BJ (cell line): Measurements from ENCODE around the gene FOXF1. TPM values are rescaled to one million over a fixed set of nuclear protein-coding genes. Genes with fewer than 3 reads are reported as not detected.

Experiments used
- CTCF ChIA-PET: fragments of 350-600 bp; formaldehyde crosslinking; extraction: SDS; loops from one replicate; lab custom pipeline; 2021; ENCODE audit warnings: antibody characterized with exemption, inconsistent platforms; lab: Yijun Ruan, JAX
- POLR2A ChIA-PET: fragments of 300-600 bp; sonication (Branson Sonifier 250); formaldehyde crosslinking; extraction: SDS; loops from one replicate; lab custom pipeline; 2021; ENCODE audit warnings: antibody characterized with exemption; lab: Charles Lee
- DNase-seq: peaks from one replicate; pipeline ENCODE4 v3.0.0-alpha.2; 2011; ENCODE audit warnings: low read depth
- H3K27me3 ChIP-seq: 2 replicates; pipeline ENCODE4 v1.6.0; 2011; ENCODE audit warnings: low read length; ENCODE audit not compliant: control insufficient read depth, insufficient read depth
- H3K36me3 ChIP-seq: 2 replicates; pipeline ENCODE4 v1.5.1; 2011; ENCODE audit warnings: low read length; ENCODE audit not compliant: control insufficient read depth, insufficient read depth
- H3K4me3 ChIP-seq: 2 replicates; pipeline ENCODE4 v1.5.1; 2011; ENCODE audit warnings: low read depth, mild to moderate bottlenecking, control low read depth, low read length
- polyA plus RNA-seq: library from polyadenylated mRNA; depleted of rRNA; stranded (reverse); fragments of >200 nt; gene quantifications from 2 replicates; pipeline ENCODE4 v1.2.3, GENCODE V29; 2011; rRNA removed
- TF ChIP-seq, protein P1 (sequence below): IDR thresholded peaks from 2 replicates; pipeline ENCODE4 v1.5.1; 2011; ENCODE audit warnings: low read depth, mild to moderate bottlenecking, control low read depth, inconsistent platforms, low read length, moderate library complexity; ENCODE audit not compliant: insufficient read depth

FOXF1 gene
- polyA plus RNA-seq, 1 experiment: 7.7 TPM

DNA sequence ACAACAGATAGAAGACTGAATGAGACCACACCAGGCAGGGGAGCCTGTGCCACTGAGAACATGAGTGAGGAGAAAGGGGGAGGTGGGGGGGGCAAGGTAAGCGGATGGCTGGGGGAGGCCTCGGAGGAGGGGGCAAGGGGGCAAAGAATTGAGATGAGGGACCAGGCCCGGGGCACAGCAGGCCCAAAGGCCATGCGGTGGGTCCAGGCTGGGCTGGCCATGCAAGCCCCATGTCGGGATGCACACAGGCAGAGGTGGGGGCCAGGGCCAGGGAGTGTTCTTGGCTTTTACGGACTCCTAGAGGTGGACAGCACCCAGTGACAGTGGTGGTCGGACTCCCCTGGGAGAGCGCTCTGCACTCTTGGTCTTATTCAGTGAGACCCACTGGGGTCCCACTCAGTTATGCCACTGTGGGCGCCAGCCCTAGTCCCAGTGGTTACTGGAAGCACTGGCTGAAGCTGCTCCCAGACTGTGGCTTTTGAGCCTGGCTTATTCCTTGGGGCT, 49.5 kb downstream of the FOXF1 start:
- ChIA-PET CTCF (interaction anchor here (1.4 to 2.9 kb wide), 2 partner anchors 503 to 505 kb away, joined by 3 to 19 read pairs; no protein-coding TSS in a partner anchor), POLR2A (no interaction called here)
- Histone ChIP-seq H3K4me3 (no peak overlapping the region), H3K27me3 (no peaks in the 10 kb centered on the region), H3K36me3 (no peaks in the 10 kb centered on the region)
- TF ChIP-seq, protein P1, sequence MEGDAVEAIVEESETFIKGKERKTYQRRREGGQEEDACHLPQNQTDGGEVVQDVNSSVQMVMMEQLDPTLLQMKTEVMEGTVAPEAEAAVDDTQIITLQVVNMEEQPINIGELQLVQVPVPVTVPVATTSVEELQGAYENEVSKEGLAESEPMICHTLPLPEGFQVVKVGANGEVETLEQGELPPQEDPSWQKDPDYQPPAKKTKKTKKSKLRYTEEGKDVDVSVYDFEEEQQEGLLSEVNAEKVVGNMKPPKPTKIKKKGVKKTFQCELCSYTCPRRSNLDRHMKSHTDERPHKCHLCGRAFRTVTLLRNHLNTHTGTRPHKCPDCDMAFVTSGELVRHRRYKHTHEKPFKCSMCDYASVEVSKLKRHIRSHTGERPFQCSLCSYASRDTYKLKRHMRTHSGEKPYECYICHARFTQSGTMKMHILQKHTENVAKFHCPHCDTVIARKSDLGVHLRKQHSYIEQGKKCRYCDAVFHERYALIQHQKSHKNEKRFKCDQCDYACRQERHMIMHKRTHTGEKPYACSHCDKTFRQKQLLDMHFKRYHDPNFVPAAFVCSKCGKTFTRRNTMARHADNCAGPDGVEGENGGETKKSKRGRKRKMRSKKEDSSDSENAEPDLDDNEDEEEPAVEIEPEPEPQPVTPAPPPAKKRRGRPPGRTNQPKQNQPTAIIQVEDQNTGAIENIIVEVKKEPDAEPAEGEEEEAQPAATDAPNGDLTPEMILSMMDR: no peak
- no peak for DNase-seq

DNA sequence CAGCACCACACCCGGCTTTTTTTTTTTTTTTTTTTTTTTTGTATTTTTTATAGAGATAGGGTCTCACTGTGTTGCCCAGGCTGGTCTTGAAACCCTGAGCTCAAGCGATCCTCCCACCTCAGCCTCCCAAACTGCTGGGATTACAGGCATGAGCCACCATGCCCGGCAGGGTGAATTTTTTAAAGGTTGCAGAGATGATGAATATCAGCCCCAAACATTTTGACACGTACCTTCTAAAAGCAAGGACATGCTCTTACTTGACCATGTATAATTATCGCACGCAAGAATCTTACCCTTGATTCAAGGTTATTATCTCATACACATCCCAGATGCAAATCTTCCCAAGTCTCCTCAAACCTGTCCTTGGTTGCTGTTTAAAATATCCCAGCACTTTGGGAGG, 52.0 kb downstream of the FOXF1 start:
- ChIA-PET POLR2A (no interaction called here), CTCF (interaction anchor here (0.6 to 4.6 kb wide), 9 partner anchors 120 to 735 kb away, joined by 3 to 117 read pairs (median 4); no protein-coding TSS in a partner anchor)
- DNase-seq: no peak
- no peak overlapping the region for H3K4me3 ChIP-seq
- H3K36me3 ChIP-seq: no peaks in the 10 kb centered on the region
- peaks cover 4% of the 10 kb centered on the region for H3K27me3 ChIP-seq
- TF ChIP-seq, protein P1: no peak

DNA sequence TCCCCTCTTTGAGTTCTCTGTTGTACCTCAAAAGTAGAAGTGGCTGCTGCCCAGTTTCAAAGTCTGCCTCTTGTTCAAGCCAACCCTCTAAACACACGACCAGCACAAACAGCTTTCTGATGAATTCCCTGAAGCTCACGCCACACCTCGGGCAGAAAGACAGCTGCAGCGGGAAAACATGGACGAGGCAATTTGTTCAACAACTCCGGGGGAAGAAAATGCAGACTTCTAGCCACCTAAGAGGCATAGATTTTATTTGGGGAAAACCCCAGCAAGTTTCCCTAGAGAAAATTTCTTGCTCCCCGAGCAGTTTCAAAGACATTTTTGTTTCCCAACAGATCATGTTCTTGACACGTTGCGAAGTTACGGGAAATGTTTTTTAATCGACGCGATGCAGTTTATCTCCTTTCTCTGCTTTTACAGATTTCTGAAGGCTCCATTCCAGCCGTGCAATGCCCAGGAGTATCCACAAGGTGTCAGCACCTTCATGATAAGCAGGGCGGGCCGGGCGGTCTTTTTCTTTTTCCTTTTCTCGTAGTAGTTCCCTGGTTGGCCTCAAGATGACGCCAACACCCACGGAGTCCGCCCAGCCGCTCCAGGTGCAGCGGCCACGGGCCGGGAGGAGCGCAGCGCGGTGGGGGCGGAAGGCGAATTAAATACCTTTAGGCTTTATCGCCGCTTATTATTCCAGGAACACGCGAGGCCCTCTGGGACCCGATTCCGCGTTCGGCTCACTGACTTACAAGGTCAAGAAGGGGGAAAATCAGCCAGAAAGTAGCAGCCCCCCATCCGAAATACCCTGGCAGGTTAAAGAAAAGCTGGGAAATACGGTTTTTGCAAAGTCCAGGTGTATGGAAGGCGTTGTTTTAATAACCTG, 53.4 kb downstream of the FOXF1 start:
- no peak for DNase-seq
- ChIA-PET POLR2A (no interaction called here), CTCF (interaction anchor here (0.6 to 4.6 kb wide), 43 partner anchors 9 to 827 kb away, joined by 3 to 117 read pairs (median 4); partner anchors contain the start of genes C16orf95 and MTHFSD)
- H3K4me3 ChIP-seq: peak overlapping the region; percentile 26
- peaks cover 4% of the 10 kb centered on the region for H3K27me3 ChIP-seq
- TF ChIP-seq, protein P1: peak; percentile 100
- H3K36me3 ChIP-seq: no peaks in the 10 kb centered on the region

Other genes starting within 250 kb of the FOXF1 start
- 16.0 and 17.2 TPM in 2 replicates for gene MTHFSD, start 44.7 kb downstream of the FOXF1 start, polyA plus RNA-seq
- 0.39 and 0.63 TPM in 2 replicates for gene FOXC2, start 56.3 kb downstream of the FOXF1 start, polyA plus RNA-seq
- gene FOXL1, start 68.0 kb downstream of the FOXF1 start, polyA plus RNA-seq: 4.3 and 4.9 TPM in 2 replicates